HG03280 (cell line): ENCODE results near the gene RECK.
"Not testable (repeated sequence)": the region's sequence is repeated elsewhere in the genome, so short reads cannot be mapped to it uniquely, and the experiment has no call there.

Experiments
- ATAC-seq: cut with Tn5 transposase; IDR thresholded peaks from one replicate; pipeline ENCODE4 v1.9.1; 2021; ENCODE audit warnings: mild to moderate bottlenecking, moderate library complexity; ENCODE audit not compliant: unreplicated experiment

RECK gene

GRCh38 chr9:36102742-36103495, 66.2 kb downstream of the RECK start:
- peak; percentile 85 for ATAC-seq

GRCh38 chr9:36109071-36109470, 72.4 kb downstream of the RECK start:
- no peak for ATAC-seq

GRCh38 chr9:36110434-36110833, 73.7 kb downstream of the RECK start:
- no peak for ATAC-seq

- no peak for ATAC-seq
These were observed 75.8 kb downstream of the RECK start for GRCh38 chr9:36112516-36112915.

GRCh38 chr9:36113999-36114398, 77.3 kb downstream of the RECK start:
- ATAC-seq, result no peak

- ATAC-seq, result no peak
These were observed 79.9 kb downstream of the RECK start for GRCh38 chr9:36116593-36116992.

GRCh38 chr9:36118201-36118600, 81.5 kb downstream of the RECK start:
- ATAC-seq, result no peak

GRCh38 chr9:36118706-36119105, 82.0 kb downstream of the RECK start:
- ATAC-seq, result no peak

- no peak for ATAC-seq
These were observed 82.8 kb downstream of the RECK start for GRCh38 chr9:36119476-36119875.

- ATAC-seq, result no peak
These were observed 84.0 kb downstream of the RECK start for GRCh38 chr9:36120705-36121104.

GRCh38 chr9:36121971-36122370, 85.3 kb downstream of the RECK start:
- ATAC-seq, result no peak

GRCh38 chr9:36123515-36123914, 86.8 kb downstream of the RECK start:
- ATAC-seq, result no peak

- no peak for ATAC-seq
These were observed 88.5 kb downstream of the RECK start for GRCh38 chr9:36125062-36125855.

GRCh38 chr9:36126016-36126730, 89.5 kb downstream of the RECK start:
- ATAC-seq, result no peak

GRCh38 chr9:36127652-36128244, 91.0 kb downstream of the RECK start:
- ATAC-seq, result no peak

- ATAC-seq, result no peak
These were observed 91.6 kb downstream of the RECK start for GRCh38 chr9:36128349-36128748.

GRCh38 chr9:36129139-36129538, 92.4 kb downstream of the RECK start:
- no peak for ATAC-seq

- ATAC-seq, result not testable (repeated sequence)
These were observed 95.0 kb downstream of the RECK start for GRCh38 chr9:36131666-36132065.

- no peak for ATAC-seq
These were observed 95.4 kb downstream of the RECK start for GRCh38 chr9:36132086-36132485.

GRCh38 chr9:36134761-36135505, 98.2 kb downstream of the RECK start:
- no peak for ATAC-seq
